Measurements from ENCODE around the gene AANAT.

The AANAT gene

DNA sequence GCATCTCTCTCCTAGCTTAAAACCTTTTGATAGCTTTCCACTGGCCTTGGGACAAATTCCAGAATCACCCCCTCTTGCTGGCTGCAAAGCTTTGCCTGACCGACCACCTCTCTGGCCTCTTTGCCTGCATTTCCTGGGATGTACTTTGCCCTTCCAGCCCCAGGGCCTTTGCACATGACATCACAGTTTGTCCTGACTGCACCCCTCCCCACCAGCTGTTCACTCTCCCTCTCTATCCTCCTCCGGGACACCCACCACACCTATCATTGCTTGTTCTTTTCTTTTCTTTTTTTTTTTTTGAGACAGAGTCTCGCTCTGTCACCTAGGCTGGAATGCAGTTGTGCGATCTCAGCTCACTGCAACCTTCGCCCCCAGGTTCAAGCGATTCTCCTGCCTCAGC, 7.9 kb downstream of the AANAT start:
- H2AFZ ChIP-seq (ENCODE audit: low read length) = no peak overlapping the region
- H3K9ac ChIP-seq (ENCODE audit: low read depth, low read length, poor library complexity, severe bottlenecking) = no peak overlapping the region
- TF ChIP-seq, protein P1, sequence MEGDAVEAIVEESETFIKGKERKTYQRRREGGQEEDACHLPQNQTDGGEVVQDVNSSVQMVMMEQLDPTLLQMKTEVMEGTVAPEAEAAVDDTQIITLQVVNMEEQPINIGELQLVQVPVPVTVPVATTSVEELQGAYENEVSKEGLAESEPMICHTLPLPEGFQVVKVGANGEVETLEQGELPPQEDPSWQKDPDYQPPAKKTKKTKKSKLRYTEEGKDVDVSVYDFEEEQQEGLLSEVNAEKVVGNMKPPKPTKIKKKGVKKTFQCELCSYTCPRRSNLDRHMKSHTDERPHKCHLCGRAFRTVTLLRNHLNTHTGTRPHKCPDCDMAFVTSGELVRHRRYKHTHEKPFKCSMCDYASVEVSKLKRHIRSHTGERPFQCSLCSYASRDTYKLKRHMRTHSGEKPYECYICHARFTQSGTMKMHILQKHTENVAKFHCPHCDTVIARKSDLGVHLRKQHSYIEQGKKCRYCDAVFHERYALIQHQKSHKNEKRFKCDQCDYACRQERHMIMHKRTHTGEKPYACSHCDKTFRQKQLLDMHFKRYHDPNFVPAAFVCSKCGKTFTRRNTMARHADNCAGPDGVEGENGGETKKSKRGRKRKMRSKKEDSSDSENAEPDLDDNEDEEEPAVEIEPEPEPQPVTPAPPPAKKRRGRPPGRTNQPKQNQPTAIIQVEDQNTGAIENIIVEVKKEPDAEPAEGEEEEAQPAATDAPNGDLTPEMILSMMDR (conservative IDR thresholded peaks at IDR 0.05; ENCODE audit: low read length) = no peak
- TF ChIP-seq EZH2phosphoT487 (IDR thresholded peaks at IDR 0.05; ENCODE audit: borderline replicate concordance) = no peak
- peaks cover under 1% of the 10 kb centered on the region for H3K4me1 ChIP-seq (ENCODE audit: insufficient read depth, low read length, poor library complexity, severe bottlenecking)
- H3K36me3 ChIP-seq (ENCODE audit: insufficient read depth, low read length) = no peaks in the 10 kb centered on the region
- no peaks in the 10 kb centered on the region for H4K20me1 ChIP-seq (ENCODE audit: insufficient read depth, low read length, poor library complexity, severe bottlenecking)
- no peaks in the 10 kb centered on the region for H3F3A ChIP-seq (ENCODE audit: low read depth)
- H3K79me2 ChIP-seq (ENCODE audit: insufficient read depth, low read length) = no peaks in the 10 kb centered on the region
- no peaks in the 10 kb centered on the region for H3K27me3 ChIP-seq (ENCODE audit: insufficient read depth, low read length, poor library complexity, severe bottlenecking)
- no peaks in the 10 kb centered on the region for H3K9me2 ChIP-seq (replicated peaks; ENCODE audit: low read depth, low read length)
- H3K4me3 ChIP-seq (ENCODE audit: low read length, poor library complexity, severe bottlenecking) = no peak overlapping the region
- no peak overlapping the region for H3K4me2 ChIP-seq (ENCODE audit: low read depth, low read length, poor library complexity, severe bottlenecking)
- no peaks in the 10 kb centered on the region for H3K9me3 ChIP-seq (ENCODE audit: insufficient read depth, low read depth, low read length)

- TF ChIP-seq, protein P1 (conservative IDR thresholded peaks at IDR 0.05; ENCODE audit: low read length) = no peak
- TF ChIP-seq EZH2phosphoT487 (IDR thresholded peaks at IDR 0.05; ENCODE audit: borderline replicate concordance) = no peak
- Histone ChIP-seq H3F3A (ENCODE audit: low read depth) (no peaks in the 10 kb centered on the region), H2AFZ (ENCODE audit: low read length) (no peak overlapping the region), H3K4me3 (ENCODE audit: low read length, poor library complexity, severe bottlenecking) (no peak overlapping the region), H4K20me1 (ENCODE audit: insufficient read depth, low read length, poor library complexity, severe bottlenecking) (no peaks in the 10 kb centered on the region), H3K4me2 (ENCODE audit: low read depth, low read length, poor library complexity, severe bottlenecking) (no peak overlapping the region), H3K79me2 (ENCODE audit: insufficient read depth, low read length) (no peaks in the 10 kb centered on the region), H3K36me3 (ENCODE audit: insufficient read depth, low read length) (no peaks in the 10 kb centered on the region), H3K4me1 (ENCODE audit: insufficient read depth, low read length, poor library complexity, severe bottlenecking) (peaks cover 12% of the 10 kb centered on the region), H3K9me2 (replicated peaks; ENCODE audit: low read depth, low read length) (no peaks in the 10 kb centered on the region), H3K9me3 (ENCODE audit: insufficient read depth, low read depth, low read length) (no peaks in the 10 kb centered on the region), H3K27me3 (ENCODE audit: insufficient read depth, low read length, poor library complexity, severe bottlenecking) (no peaks in the 10 kb centered on the region), H3K9ac (ENCODE audit: low read depth, low read length, poor library complexity, severe bottlenecking) (no peak overlapping the region)
Measured at GRCh38 chr17:76476736-76477135, 9.3 kb downstream of the AANAT start.

- no peaks in the 10 kb centered on the region for H3K79me2 ChIP-seq (ENCODE audit: insufficient read depth, low read length)
Measured at GRCh38 chr17:76477576-76477975, 10.2 kb downstream of the AANAT start.

More at GRCh38 chr17:76477576-76477975, 10.2 kb downstream of the AANAT start:
- no peaks in the 10 kb centered on the region for H3F3A ChIP-seq (ENCODE audit: low read depth)
- H2AFZ ChIP-seq (ENCODE audit: low read length) = no peak overlapping the region
- H3K4me3 ChIP-seq (ENCODE audit: low read length, poor library complexity, severe bottlenecking) = no peak overlapping the region
- peaks cover 12% of the 10 kb centered on the region for H3K4me1 ChIP-seq (ENCODE audit: insufficient read depth, low read length, poor library complexity, severe bottlenecking)
- no peaks in the 10 kb centered on the region for H3K9me2 ChIP-seq (replicated peaks; ENCODE audit: low read depth, low read length)
- no peaks in the 10 kb centered on the region for H3K9me3 ChIP-seq (ENCODE audit: insufficient read depth, low read depth, low read length)
- no peak overlapping the region for H3K9ac ChIP-seq (ENCODE audit: low read depth, low read length, poor library complexity, severe bottlenecking)
- H3K36me3 ChIP-seq (ENCODE audit: insufficient read depth, low read length) = no peaks in the 10 kb centered on the region
- no peaks in the 10 kb centered on the region for H4K20me1 ChIP-seq (ENCODE audit: insufficient read depth, low read length, poor library complexity, severe bottlenecking)
- no peaks in the 10 kb centered on the region for H3K27me3 ChIP-seq (ENCODE audit: insufficient read depth, low read length, poor library complexity, severe bottlenecking)
- no peak overlapping the region for H3K4me2 ChIP-seq (ENCODE audit: low read depth, low read length, poor library complexity, severe bottlenecking)
- no peak for TF ChIP-seq EZH2phosphoT487 (IDR thresholded peaks at IDR 0.05; ENCODE audit: borderline replicate concordance)
- TF ChIP-seq, protein P1 (conservative IDR thresholded peaks at IDR 0.05; ENCODE audit: low read length) = no peak
